ENCODE measurements around the gene SLAMF7. TPM values are rescaled to one million over a fixed set of nuclear protein-coding genes. Genes with fewer than 3 reads are reported as not detected.

Gene SLAMF7
- polyA plus RNA-seq, 1 donor (not counting 4 experiments of a cell fraction or from before 2014, with no cell fraction given), result 31.0 TPM

- Histone ChIP-seq H3K9me3 (ENCODE audit: control insufficient read depth, low read depth, low read length) (no peaks in the 10 kb centered on the region), H3K36me3 (ENCODE audit: control insufficient read depth in 2 of 2, extremely low read depth in 1 of 2, insufficient read depth in 2 of 2, low read length in 2 of 2) (peaks cover 0 to 1% of the 10 kb centered on the region in 2 experiments), H3K4me2 (ENCODE audit: control insufficient read depth, extremely low read depth, insufficient read depth, low read depth, low read length) (no peak overlapping the region), H3K4me3 (ENCODE audit: control insufficient read depth in 2 of 3, extremely low read depth in 1 of 3, insufficient read depth in 2 of 3, low read depth in 1 of 3, low read length in 3 of 3) (no peak overlapping the region), H3K4me1 (ENCODE audit: control insufficient read depth, extremely low read depth, insufficient read depth, low read length) (peaks cover 18% of the 10 kb centered on the region), H3K9me1 (ENCODE audit: control insufficient read depth, extremely low read depth, insufficient read depth, low read length) (no peaks in the 10 kb centered on the region), H3K27me3 (ENCODE audit: control insufficient read depth, extremely low read depth, insufficient read depth, low read length) (no peaks in the 10 kb centered on the region), H3K79me2 (ENCODE audit: control insufficient read depth, insufficient read depth, low read length) (no peaks in the 10 kb centered on the region), H4K20me1 (ENCODE audit: control insufficient read depth, extremely low read depth, insufficient read depth, low read length) (no peaks in the 10 kb centered on the region), H2AFZ (ENCODE audit: control insufficient read depth, low read length) (no peak overlapping the region), H3K27ac (ENCODE audit: control insufficient read depth, insufficient read depth, low read length) (no peak overlapping the region), H3K9ac (ENCODE audit: control insufficient read depth, extremely low read depth, insufficient read depth, low read length) (no peak overlapping the region)
- TF ChIP-seq CTCF (optimal IDR thresholded peaks at IDR 0.05 in 1 of 3, IDR thresholded peaks at IDR 0.05 in 1 of 3, conservative IDR thresholded peaks at IDR 0.05 in 1 of 3; ENCODE audit: extremely low read depth in 1 of 3, insufficient read depth in 2 of 3, low read length in 3 of 3), result no peak
- no peak for TF ChIP-seq EZH2 (IDR thresholded peaks at IDR 0.05; ENCODE audit: low read length)
- DNase-seq (ENCODE audit: low read depth, low spot score) (no peak), FAIRE-seq (no peak)
- dilution Hi-C loops (cut with MboI; ENCODE audit: extremely low pct_ligation_motif_present, low sequenced_read_pairs), result no loop called here
These were observed 5.9 kb downstream of the SLAMF7 start for GRCh38 chr1:160744852-160745520.

- H3K36me3 ChIP-seq (ENCODE audit: control insufficient read depth in 2 of 2, extremely low read depth in 1 of 2, insufficient read depth in 2 of 2, low read length in 2 of 2), result peaks cover 0 to 5% of the 10 kb centered on the region in 2 experiments
- no peaks in the 10 kb centered on the region for H3K79me2 ChIP-seq (ENCODE audit: control insufficient read depth, insufficient read depth, low read length)
- DNase-seq (ENCODE audit: low read depth, low spot score), result no peak
- TF ChIP-seq EZH2 (IDR thresholded peaks at IDR 0.05; ENCODE audit: low read length) (no peak), CTCF (optimal IDR thresholded peaks at IDR 0.05 in 1 of 3, IDR thresholded peaks at IDR 0.05 in 1 of 3, conservative IDR thresholded peaks at IDR 0.05 in 1 of 3; ENCODE audit: extremely low read depth in 1 of 3, insufficient read depth in 2 of 3, low read length in 3 of 3) (no peak)
- no peaks in the 10 kb centered on the region for H4K20me1 ChIP-seq (ENCODE audit: control insufficient read depth, extremely low read depth, insufficient read depth, low read length)
- no peak for FAIRE-seq
- H3K9me3 ChIP-seq (ENCODE audit: control insufficient read depth, low read depth, low read length), result no peaks in the 10 kb centered on the region
- H3K9me1 ChIP-seq (ENCODE audit: control insufficient read depth, extremely low read depth, insufficient read depth, low read length), result no peaks in the 10 kb centered on the region
- no peaks in the 10 kb centered on the region for H3K27me3 ChIP-seq (ENCODE audit: control insufficient read depth, extremely low read depth, insufficient read depth, low read length)
- peaks cover 18% of the 10 kb centered on the region for H3K4me1 ChIP-seq (ENCODE audit: control insufficient read depth, extremely low read depth, insufficient read depth, low read length)
- H3K27ac ChIP-seq (ENCODE audit: control insufficient read depth, insufficient read depth, low read length), result no peak overlapping the region
- no peak overlapping the region for H2AFZ ChIP-seq (ENCODE audit: control insufficient read depth, low read length)
- no peak overlapping the region for H3K4me2 ChIP-seq (ENCODE audit: control insufficient read depth, extremely low read depth, insufficient read depth, low read depth, low read length)
- H3K9ac ChIP-seq (ENCODE audit: control insufficient read depth, extremely low read depth, insufficient read depth, low read length), result no peak overlapping the region
- dilution Hi-C loops (cut with MboI; ENCODE audit: extremely low pct_ligation_motif_present, low sequenced_read_pairs), result no loop called here
- H3K4me3 ChIP-seq (ENCODE audit: control insufficient read depth in 2 of 3, extremely low read depth in 1 of 3, insufficient read depth in 2 of 3, low read depth in 1 of 3, low read length in 3 of 3), result no peak overlapping the region
These were observed 6.5 kb downstream of the SLAMF7 start for GRCh38 chr1:160745551-160745950.
